Loucy (cell line): ENCODE results near the gene AHNAK2.

Source experiments
- CTCF ChIP-seq: fragments of 200-600 bp; sonication (generic); conservative IDR thresholded peaks from 2 replicates; pipeline ENCODE4 v1.5.1; 2014; ENCODE audit warnings: mild to moderate bottlenecking, antibody characterized with exemption, low read length
- EZH2phosphoT487 ChIP-seq: fragments of 200-600 bp; IDR thresholded peaks from 2 replicates; pipeline ENCODE4 v1.6.1; 2018; ENCODE audit warnings: antibody characterized with exemption, mild to moderate bottlenecking, moderate library complexity, borderline replicate concordance

- no peak for TF ChIP-seq CTCF
- no peak for TF ChIP-seq EZH2phosphoT487
These were observed 37.7 kb upstream of the AHNAK2 start for GRCh38 chr14:105015905-105016304.
